Activated CD8-positive, alpha-beta memory T cell treated with anti-CD3 and anti-CD28 coated beads, Interleukin-2, amount 10 ng/mL, durations not matched to agents 7 days and 5 days (primary cell): ENCODE measurements around the gene CNIH3. TPM values are rescaled to one million over a fixed set of nuclear protein-coding genes. Genes with fewer than 3 reads are reported as not detected.

Experiments used
- ATAC-seq: fragments of 150-1000 bp; cut with Tn5 transposase; one replicate; pipeline ENCODE4 v1.10.0; 2021; ENCODE audit warnings: moderate library complexity
- CTCF ChIA-PET: fragments of 350-600 bp; sonication (Branson Sonifier 250); formaldehyde crosslinking; loops from one replicate; lab custom pipeline; 2021; ENCODE audit warnings: antibody characterized with exemption; lab: Charles Lee
- DNase-seq: peaks from one replicate; pipeline ENCODE4 v3.0.0-alpha.2; 2020
- H3K27ac Mint-ChIP-seq: one replicate; pipeline ENCODE4 v1.8.0; 2021; ENCODE audit warnings: mild to moderate bottlenecking, mixed read lengths
- H3K27me3 Mint-ChIP-seq: one replicate; pipeline ENCODE4 v1.8.0; 2021; ENCODE audit warnings: mixed read lengths
- H3K36me3 Mint-ChIP-seq: one replicate; pipeline ENCODE4 v1.8.0; 2021; ENCODE audit warnings: mild to moderate bottlenecking, mixed read lengths
- H3K4me1 Mint-ChIP-seq: one replicate; pipeline ENCODE4 v1.8.0; 2021; ENCODE audit warnings: mixed read lengths
- H3K4me3 Mint-ChIP-seq: one replicate; pipeline ENCODE4 v1.8.0; 2021; ENCODE audit warnings: mild to moderate bottlenecking, moderate library complexity, mixed read lengths
- H3K9me3 Mint-ChIP-seq: one replicate; pipeline ENCODE4 v1.8.0; 2022; ENCODE audit warnings: low read depth, mixed read lengths
- total RNA-seq, 2 experiments: library from RNA; stranded (reverse); gene quantifications; one replicate each; pipeline ENCODE4 v1.2.3, GENCODE V29; 2021

The CNIH3 gene
- total RNA-seq, 2 experiments from 2014 or later = 1.1 to 3.6 TPM

DNA sequence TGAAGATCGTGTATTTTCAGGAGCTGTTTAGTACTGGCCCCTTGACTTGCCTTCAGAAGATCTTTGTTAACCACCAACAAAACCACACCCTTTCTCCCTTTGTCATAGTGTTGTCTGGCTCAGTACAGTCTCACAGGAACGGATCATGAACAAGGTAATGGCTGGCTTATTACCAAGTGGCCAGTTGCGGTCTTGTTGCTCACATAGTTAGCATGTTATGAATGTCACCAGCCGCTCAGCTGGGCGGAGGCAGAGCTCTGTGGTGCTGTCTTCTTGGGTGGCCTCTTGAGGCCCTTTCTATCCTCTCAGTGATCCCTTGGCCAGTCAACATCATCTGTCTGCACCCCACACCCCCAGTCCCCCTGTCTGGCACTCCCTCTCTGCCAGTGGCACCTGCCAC is 21.4 kb downstream of the CNIH3 start:
- H3K27ac Mint-ChIP-seq = peak overlapping the region; percentile 54
- peaks cover 2% of the 10 kb centered on the region for H3K27me3 Mint-ChIP-seq
- DNase-seq (no peak), ATAC-seq (peak; percentile 45)
- no peak overlapping the region for H3K4me3 Mint-ChIP-seq
- H3K4me1 Mint-ChIP-seq = peaks cover 19% of the 10 kb centered on the region
- no peaks in the 10 kb centered on the region for H3K36me3 Mint-ChIP-seq
- CTCF ChIA-PET = interaction anchor here (1.5 kb wide), 1 partner anchor 124 kb away, joined by 8 read pairs; no protein-coding TSS in a partner anchor
- no peaks in the 10 kb centered on the region for H3K9me3 Mint-ChIP-seq

DNA sequence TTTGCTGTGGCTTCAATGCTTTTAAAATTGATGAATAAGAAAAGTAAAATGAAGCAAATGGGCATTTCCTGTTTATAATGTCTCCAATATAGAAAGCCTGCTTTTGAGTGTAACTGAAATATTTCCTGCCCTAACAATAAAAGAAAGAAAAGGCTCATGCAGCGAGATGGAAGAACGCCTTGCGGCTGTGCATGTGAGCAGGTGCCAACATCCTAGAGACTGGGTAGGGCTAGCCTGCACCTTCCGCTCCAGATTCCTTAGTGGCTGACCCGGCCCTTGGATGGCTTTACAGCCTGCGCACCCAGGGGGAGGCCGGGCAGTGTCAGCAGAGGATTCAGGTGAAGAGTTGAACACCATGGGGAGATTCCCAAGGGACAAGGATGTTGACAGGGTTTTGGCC is 21.8 kb downstream of the CNIH3 start:
- H3K27me3 Mint-ChIP-seq = peaks cover 2% of the 10 kb centered on the region
- no peak overlapping the region for H3K4me3 Mint-ChIP-seq
- H3K36me3 Mint-ChIP-seq = no peaks in the 10 kb centered on the region
- H3K27ac Mint-ChIP-seq = peak overlapping the region; percentile 54
- H3K9me3 Mint-ChIP-seq = no peaks in the 10 kb centered on the region
- peaks cover 17% of the 10 kb centered on the region for H3K4me1 Mint-ChIP-seq
- no peak for DNase-seq
- no peak for ATAC-seq
- CTCF ChIA-PET = interaction anchor here (1.5 kb wide), 1 partner anchor 124 kb away, joined by 8 read pairs; no protein-coding TSS in a partner anchor

DNA sequence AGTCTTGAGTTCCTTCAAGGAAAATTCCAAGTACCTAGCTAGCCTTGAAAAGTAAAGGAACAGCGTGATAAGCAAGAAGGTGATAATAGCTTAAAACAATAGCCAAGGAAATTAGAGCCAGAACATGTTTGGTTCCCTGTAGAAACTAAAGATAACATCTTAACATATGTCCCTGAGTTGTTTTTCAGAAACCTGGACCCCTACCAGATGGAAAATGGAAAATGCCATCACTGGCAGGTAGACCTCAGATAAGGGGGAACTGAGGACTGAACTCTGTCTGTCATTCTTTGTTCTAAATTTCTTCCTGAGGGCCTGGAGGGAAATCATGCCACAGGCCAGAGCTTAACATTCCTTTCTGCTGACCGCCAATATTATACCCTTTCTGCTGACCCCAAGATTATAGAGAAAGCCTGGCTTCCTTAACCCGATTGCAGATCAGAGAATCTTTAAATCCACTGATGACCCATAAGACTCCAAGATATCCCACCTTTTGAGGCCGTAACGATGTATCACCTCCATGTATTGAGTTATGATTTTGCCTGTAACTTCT is 23.4 kb downstream of the CNIH3 start:
- no peaks in the 10 kb centered on the region for H3K36me3 Mint-ChIP-seq
- no peaks in the 10 kb centered on the region for H3K9me3 Mint-ChIP-seq
- no peak overlapping the region for H3K27ac Mint-ChIP-seq

DNA sequence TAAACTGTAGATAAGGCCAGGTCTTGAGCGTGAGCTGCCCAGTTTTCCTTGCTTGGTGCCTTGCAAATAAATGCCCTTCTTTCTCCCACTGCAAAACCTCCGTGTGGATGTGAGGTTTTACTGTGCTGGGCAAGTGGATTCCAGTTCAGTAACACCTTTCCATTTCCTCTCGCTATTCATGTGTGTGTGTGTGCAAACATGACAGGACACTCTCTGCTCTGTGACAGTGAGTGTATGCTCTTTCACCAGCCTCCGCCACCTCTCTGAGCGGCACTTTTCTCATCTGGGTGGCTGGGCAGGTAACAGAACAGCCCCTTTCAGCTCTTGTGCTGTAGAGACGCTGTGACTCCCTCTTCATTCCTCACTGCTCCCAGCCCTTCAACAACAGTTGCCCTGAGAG is 23.9 kb downstream of the CNIH3 start:
- no peak for ATAC-seq
- Mint-ChIP-seq H3K4me1 (peaks cover 16% of the 10 kb centered on the region), H3K27me3 (peaks cover 2% of the 10 kb centered on the region), H3K27ac (no peak overlapping the region), H3K9me3 (no peaks in the 10 kb centered on the region), H3K36me3 (no peaks in the 10 kb centered on the region), H3K4me3 (no peak overlapping the region)
- CTCF ChIA-PET = interaction anchor here (1.3 to 3.0 kb wide), 2 partner anchors 124 to 127 kb away, joined by 6 to 13 read pairs; no protein-coding TSS in a partner anchor
- DNase-seq = no peak

More for the DNA sequence above, 23.4 kb downstream of the CNIH3 start:
- CTCF ChIA-PET = interaction anchor here (1.0 kb wide), 1 partner anchor 126 kb away, joined by 3 read pairs; no protein-coding TSS in a partner anchor
- ATAC-seq = no peak
- DNase-seq = no peak
- Mint-ChIP-seq H3K27me3 (peaks cover 2% of the 10 kb centered on the region), H3K4me3 (no peak overlapping the region), H3K4me1 (peaks cover 16% of the 10 kb centered on the region)

- no peak overlapping the region for H3K4me3 Mint-ChIP-seq
- no peak overlapping the region for H3K27ac Mint-ChIP-seq
- ATAC-seq (no peak), DNase-seq (no peak)
- CTCF ChIA-PET = interaction anchor here (1.3 to 3.0 kb wide), 2 partner anchors 125 to 128 kb away, joined by 6 to 13 read pairs; no protein-coding TSS in a partner anchor
- peaks cover 2% of the 10 kb centered on the region for H3K27me3 Mint-ChIP-seq
- no peaks in the 10 kb centered on the region for H3K36me3 Mint-ChIP-seq
- H3K4me1 Mint-ChIP-seq = peaks cover 16% of the 10 kb centered on the region
- H3K9me3 Mint-ChIP-seq = no peaks in the 10 kb centered on the region
These were observed 24.5 kb downstream of the CNIH3 start for GRCh38 chr1:224640587-224640986.

DNA sequence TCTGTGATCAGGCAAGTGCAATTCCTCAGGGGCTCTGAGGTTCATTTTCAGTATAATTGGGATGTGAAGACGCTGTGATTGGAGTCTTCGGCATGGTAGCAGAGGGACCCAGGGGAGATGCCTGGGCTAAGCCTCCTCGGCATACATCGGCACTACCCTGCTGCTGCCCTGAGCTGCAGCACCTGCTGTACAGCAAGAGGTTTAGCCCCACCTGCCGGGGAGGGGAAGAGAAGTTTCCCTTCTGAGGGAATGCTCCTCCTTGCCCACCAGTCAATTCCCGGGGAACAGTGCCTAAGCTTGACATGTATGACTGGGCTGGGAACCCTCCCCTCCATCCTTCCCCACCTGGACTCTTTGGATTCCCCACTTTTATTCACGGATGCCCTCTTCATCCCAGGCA is 24.9 kb downstream of the CNIH3 start:
- Mint-ChIP-seq H3K36me3 (no peaks in the 10 kb centered on the region), H3K27ac (no peak overlapping the region), H3K4me3 (no peak overlapping the region), H3K9me3 (no peaks in the 10 kb centered on the region), H3K4me1 (peaks cover 16% of the 10 kb centered on the region), H3K27me3 (peaks cover 2% of the 10 kb centered on the region)
- ATAC-seq = no peak
- CTCF ChIA-PET = interaction anchor here (1.2 to 3.0 kb wide), 3 partner anchors 19 to 128 kb away, joined by 3 to 13 read pairs (median 6); no protein-coding TSS in a partner anchor
- DNase-seq = no peak

GRCh38 chr1:224643653-224644052 is 27.5 kb downstream of the CNIH3 start:
- Mint-ChIP-seq H3K36me3 (no peaks in the 10 kb centered on the region), H3K9me3 (no peaks in the 10 kb centered on the region), H3K4me1 (peaks cover 7% of the 10 kb centered on the region), H3K27me3 (peaks cover 6% of the 10 kb centered on the region), H3K27ac (no peak overlapping the region), H3K4me3 (no peak overlapping the region)
- CTCF ChIA-PET = interaction anchor here (1.2 to 2.1 kb wide), 4 partner anchors 44 to 208 kb away, joined by 3 to 15 read pairs (median 3); no protein-coding TSS in a partner anchor
- ATAC-seq = no peak
- no peak for DNase-seq

GRCh38 chr1:224644553-224645154 is 28.5 kb downstream of the CNIH3 start:
- DNase-seq = peak; percentile 70
- peak; percentile 79 for ATAC-seq
- Mint-ChIP-seq H3K36me3 (no peaks in the 10 kb centered on the region), H3K27me3 (peaks cover 9% of the 10 kb centered on the region), H3K27ac (no peak overlapping the region), H3K9me3 (no peaks in the 10 kb centered on the region), H3K4me1 (peaks cover 7% of the 10 kb centered on the region), H3K4me3 (no peak overlapping the region)
- CTCF ChIA-PET = interaction anchor here (0.6 to 2.1 kb wide), 15 partner anchors 9 to 278 kb away, joined by 3 to 15 read pairs (median 4); partner anchors contain the start of gene CNIH3

DNA sequence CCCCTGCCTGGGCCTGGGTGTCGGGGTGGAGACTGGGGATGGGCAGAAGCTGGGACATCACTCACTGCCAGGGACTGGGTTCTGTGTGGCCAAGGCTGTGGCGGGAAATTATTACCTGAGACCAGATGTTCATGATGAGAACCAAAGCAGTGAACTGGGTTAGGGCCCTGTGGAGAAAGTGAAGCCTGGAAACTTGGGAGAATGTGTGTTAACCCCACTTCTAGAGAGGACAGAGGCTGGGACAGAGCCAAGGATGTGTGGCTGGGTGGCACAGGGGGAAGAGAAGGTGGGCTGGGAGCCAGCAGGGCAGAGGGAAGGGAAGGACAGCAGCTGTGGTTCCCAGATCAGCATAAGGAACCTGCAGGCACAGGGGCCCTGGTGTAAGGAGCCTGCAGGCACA is 31.3 kb downstream of the CNIH3 start:
- no peak overlapping the region for H3K27ac Mint-ChIP-seq
- CTCF ChIA-PET = interaction anchor here (1.1 kb wide), 1 partner anchor 275 kb away, joined by 3 read pairs; no protein-coding TSS in a partner anchor
- no peak for ATAC-seq
- peaks cover 12% of the 10 kb centered on the region for H3K27me3 Mint-ChIP-seq
- no peak for DNase-seq
- H3K9me3 Mint-ChIP-seq = no peaks in the 10 kb centered on the region
- H3K36me3 Mint-ChIP-seq = no peaks in the 10 kb centered on the region
- no peaks in the 10 kb centered on the region for H3K4me1 Mint-ChIP-seq
- no peak overlapping the region for H3K4me3 Mint-ChIP-seq

GRCh38 chr1:224650290-224650689 is 34.2 kb downstream of the CNIH3 start:
- H3K27me3 Mint-ChIP-seq = peaks cover 12% of the 10 kb centered on the region
- no peaks in the 10 kb centered on the region for H3K4me1 Mint-ChIP-seq
- no peaks in the 10 kb centered on the region for H3K36me3 Mint-ChIP-seq
- DNase-seq (no peak), ATAC-seq (no peak)
- H3K4me3 Mint-ChIP-seq = no peak overlapping the region
- no peaks in the 10 kb centered on the region for H3K9me3 Mint-ChIP-seq
- H3K27ac Mint-ChIP-seq = no peak overlapping the region
- CTCF ChIA-PET = no interaction called here

- DNase-seq (no peak), ATAC-seq (no peak)
- CTCF ChIA-PET = no interaction called here
- H3K27ac Mint-ChIP-seq = no peak overlapping the region
- no peaks in the 10 kb centered on the region for H3K9me3 Mint-ChIP-seq
- H3K27me3 Mint-ChIP-seq = peaks cover 12% of the 10 kb centered on the region
- no peaks in the 10 kb centered on the region for H3K4me1 Mint-ChIP-seq
- no peak overlapping the region for H3K4me3 Mint-ChIP-seq
- no peaks in the 10 kb centered on the region for H3K36me3 Mint-ChIP-seq
These were observed 35.1 kb downstream of the CNIH3 start for GRCh38 chr1:224651188-224651587.

DNA sequence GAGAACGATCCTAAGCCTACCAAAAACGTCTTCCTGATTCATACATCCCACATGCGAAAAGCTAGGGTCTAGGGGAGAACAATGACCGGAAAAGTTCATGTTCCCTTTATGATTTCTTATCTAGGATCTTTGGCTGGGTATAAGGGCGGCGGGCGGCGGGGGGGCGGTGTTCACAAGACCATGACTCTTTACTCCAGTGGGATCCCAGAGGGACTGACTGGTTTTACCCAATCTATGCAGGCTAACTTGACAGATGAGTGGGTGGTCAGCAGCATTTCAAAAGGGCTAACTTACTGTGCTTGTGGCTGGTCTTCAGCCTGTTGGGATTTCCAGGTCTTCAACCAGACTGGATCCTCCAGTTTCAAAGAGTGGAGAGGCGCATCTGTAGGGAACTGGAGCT is 40.3 kb downstream of the CNIH3 start:
- no peak overlapping the region for H3K27ac Mint-ChIP-seq
- peaks cover 17% of the 10 kb centered on the region for H3K27me3 Mint-ChIP-seq
- no peaks in the 10 kb centered on the region for H3K9me3 Mint-ChIP-seq
- no peak for DNase-seq
- CTCF ChIA-PET = no interaction called here
- ATAC-seq = no peak
- no peaks in the 10 kb centered on the region for H3K4me1 Mint-ChIP-seq
- H3K36me3 Mint-ChIP-seq = no peaks in the 10 kb centered on the region
- H3K4me3 Mint-ChIP-seq = no peak overlapping the region

GRCh38 chr1:224660074-224660473 is 44.0 kb downstream of the CNIH3 start:
- DNase-seq (no peak), ATAC-seq (no peak)
- Mint-ChIP-seq H3K4me1 (no peaks in the 10 kb centered on the region), H3K27ac (no peak overlapping the region), H3K27me3 (peaks cover 28% of the 10 kb centered on the region), H3K4me3 (no peak overlapping the region), H3K36me3 (no peaks in the 10 kb centered on the region), H3K9me3 (no peaks in the 10 kb centered on the region)
- CTCF ChIA-PET = interaction anchor here (1.3 kb wide), 1 partner anchor 18 kb away, joined by 3 read pairs; no protein-coding TSS in a partner anchor

DNA sequence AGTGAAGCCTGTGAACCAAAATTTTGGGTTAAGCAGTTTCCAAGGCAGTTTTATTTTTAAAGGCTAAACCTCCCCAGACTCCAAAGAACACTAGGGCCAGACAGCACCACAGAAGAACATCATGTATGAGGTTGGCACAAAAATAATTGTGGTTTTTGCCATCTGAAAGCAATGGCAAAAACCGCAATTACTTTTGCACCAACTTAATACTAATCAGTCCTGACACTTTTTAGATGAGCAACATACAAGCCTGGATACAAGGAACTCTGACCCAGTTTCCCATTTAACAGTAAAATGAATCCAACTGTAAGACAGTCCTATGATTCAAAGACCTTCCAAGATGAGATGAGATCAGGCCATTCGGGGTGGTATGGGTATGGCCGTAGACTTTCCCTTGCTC is 46.8 kb downstream of the CNIH3 start:
- Mint-ChIP-seq H3K9me3 (no peaks in the 10 kb centered on the region), H3K4me3 (no peak overlapping the region), H3K27me3 (peaks cover 26% of the 10 kb centered on the region), H3K4me1 (no peaks in the 10 kb centered on the region), H3K36me3 (no peaks in the 10 kb centered on the region), H3K27ac (no peak overlapping the region)
- ATAC-seq = no peak
- CTCF ChIA-PET = no interaction called here
- no peak for DNase-seq
